Glutamatergic neuron (in vitro differentiated cells): ENCODE results near the gene BORCS5. TPM values are rescaled to one million over a fixed set of nuclear protein-coding genes. Genes with fewer than 3 reads are reported as not detected.
"Not testable (repeated sequence)": the region's sequence is repeated elsewhere in the genome, so short reads cannot be mapped to it uniquely, and the experiment has no call there.

Source experiments
- DNase-seq: peaks from one replicate; pipeline ENCODE4 v3.0.0; 2022
- H3K27ac Mint-ChIP-seq: one replicate; pipeline ENCODE4 v1.8.0; 2020; ENCODE audit warnings: mild to moderate bottlenecking, mixed read lengths, inconsistent platforms; ENCODE audit not compliant: unreplicated experiment
- H3K27me3 Mint-ChIP-seq: one replicate; pipeline ENCODE4 v1.8.0; 2020; ENCODE audit warnings: mild to moderate bottlenecking, moderate library complexity, mixed read lengths, inconsistent platforms; ENCODE audit not compliant: unreplicated experiment
- H3K36me3 Mint-ChIP-seq: one replicate; pipeline ENCODE4 v1.8.0; 2020; ENCODE audit warnings: mild to moderate bottlenecking, mixed read lengths, inconsistent platforms; ENCODE audit not compliant: unreplicated experiment
- H3K4me1 Mint-ChIP-seq: one replicate; pipeline ENCODE4 v1.8.0; 2020; ENCODE audit warnings: mild to moderate bottlenecking, low read depth, mixed read lengths, inconsistent platforms; ENCODE audit not compliant: unreplicated experiment
- H3K4me3 Mint-ChIP-seq: one replicate; pipeline ENCODE4 v1.8.0; 2020; ENCODE audit warnings: mild to moderate bottlenecking, mixed read lengths, inconsistent platforms; ENCODE audit not compliant: unreplicated experiment
- H3K9me3 Mint-ChIP-seq: one replicate; pipeline ENCODE4 v1.8.0; 2020; ENCODE audit warnings: mild to moderate bottlenecking, moderate library complexity, mixed read lengths, inconsistent platforms; ENCODE audit not compliant: unreplicated experiment
- CTCF ChIP-seq: fragments of 200-600 bp; sonication (generic); IDR thresholded peaks from one replicate; pipeline ENCODE4 v1.5.0; 2021; ENCODE audit not compliant: partially characterized antibody, unreplicated experiment
- long read RNA-seq: library from polyadenylated mRNA; unstranded; transcript quantifications from one replicate; pipeline ENCODE4 v2.0.0, GENCODE V29; 2020; ENCODE audit not compliant: unreplicated experiment
- total RNA-seq: library from RNA; stranded (reverse); fragmentation: NEBNext Ultra II Directional; extraction: Animal tissue kit (Norgen Biotek cat#: 25700); gene quantifications from one replicate; pipeline ENCODE4 v1.2.1, GENCODE V29; 2021; ENCODE audit not compliant: unreplicated experiment

Gene BORCS5
- total RNA-seq = 30.2 TPM
- long read RNA-seq, full-length matches to known transcripts = 10 of 11 reads
- long read RNA-seq, partial matches to known transcripts = 0 of 11 reads
- long read RNA-seq, other reads (novel, unspliced or antisense) = 1 of 11 reads

DNA sequence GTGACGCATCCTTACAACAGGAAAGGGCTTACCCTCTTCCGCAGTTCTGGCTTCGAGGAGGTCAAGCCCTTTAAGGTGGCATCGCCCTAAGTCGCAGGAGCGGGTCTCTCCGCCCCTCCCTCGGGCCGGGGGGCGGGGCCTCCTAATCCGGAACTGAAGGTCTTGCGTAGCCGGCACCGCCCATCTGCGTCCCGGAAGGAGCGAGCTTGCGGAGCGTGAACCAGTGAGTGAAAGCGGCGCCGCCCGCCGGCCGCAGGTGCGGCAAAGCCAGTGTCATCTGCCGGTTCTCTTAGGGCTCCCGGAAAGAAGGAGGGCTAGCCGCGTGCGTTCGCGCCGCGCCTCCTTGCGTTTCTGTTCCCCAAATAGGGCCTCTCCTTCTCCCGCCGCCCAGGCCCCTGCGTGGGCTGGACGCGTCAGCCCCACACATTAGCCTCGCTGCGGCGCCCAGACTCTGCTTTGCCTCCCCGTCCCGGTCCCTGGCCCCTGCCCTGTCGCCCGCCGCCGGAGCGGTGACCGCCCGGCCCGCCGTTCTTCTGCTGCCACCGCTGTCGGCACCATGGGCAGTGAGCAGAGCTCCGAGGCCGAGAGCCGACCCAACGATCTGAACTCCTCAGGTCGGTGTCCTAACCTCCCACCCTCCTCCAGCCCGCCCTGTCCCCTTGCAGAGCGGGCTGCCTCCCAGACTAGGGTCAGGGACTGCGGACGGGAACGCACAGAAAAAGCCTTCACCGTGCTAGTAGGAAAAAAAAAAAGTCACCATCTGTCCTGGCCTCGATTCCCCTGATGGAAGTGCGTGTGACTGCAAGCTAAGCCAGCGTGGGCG is at the start of gene BORCS5:
BORCS5 (plus strand) TSS at position 183 of the 823 bp plus-strand sequence; CDS start at position 557, 374 bp downstream.
- DNase-seq = peak; percentile 99
- Mint-ChIP-seq H3K36me3 (no peaks in the 10 kb centered on the region), H3K27ac (peak within 1 kb of the TSS; percentile 100), H3K9me3 (peaks cover 9% of the 10 kb centered on the region), H3K4me1 (peaks cover 4% of the 10 kb centered on the region), H3K4me3 (peak within 1 kb of the TSS; percentile 94), H3K27me3 (peaks cover 8% of the 10 kb centered on the region)
- no peak for TF ChIP-seq CTCF

GRCh38 chr12:12310695-12311094 is 46.2 kb upstream of the BORCS5 start:
- DNase-seq, H3K27me3 Mint-ChIP-seq, H3K27ac Mint-ChIP-seq, H3K36me3 Mint-ChIP-seq, H3K9me3 Mint-ChIP-seq, H3K4me1 Mint-ChIP-seq, H3K4me3 Mint-ChIP-seq: not testable (repeated sequence)

DNA sequence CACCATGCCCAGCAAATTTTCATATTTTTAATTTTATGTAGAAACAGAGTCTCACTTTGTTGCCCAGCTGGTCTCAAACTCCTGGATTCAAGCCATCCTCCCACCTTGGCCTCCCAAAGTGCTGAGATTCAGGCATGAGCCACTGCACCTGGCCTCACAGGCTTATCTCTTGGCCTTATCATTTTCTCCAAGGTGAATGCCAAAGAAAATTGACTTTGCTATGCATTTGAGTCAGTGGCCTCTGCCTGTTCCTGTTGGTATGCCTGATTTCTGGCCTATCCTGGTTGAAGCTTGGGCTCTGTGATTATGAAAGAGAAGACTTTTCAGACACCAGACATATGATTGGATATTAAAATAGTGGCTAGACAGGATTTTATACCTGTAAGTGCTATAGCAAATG is 41.0 kb upstream of the BORCS5 start:
- Mint-ChIP-seq H3K36me3 (no peaks in the 10 kb centered on the region), H3K4me1 (peaks cover 5% of the 10 kb centered on the region), H3K27ac (no peak overlapping the region)

DNA sequence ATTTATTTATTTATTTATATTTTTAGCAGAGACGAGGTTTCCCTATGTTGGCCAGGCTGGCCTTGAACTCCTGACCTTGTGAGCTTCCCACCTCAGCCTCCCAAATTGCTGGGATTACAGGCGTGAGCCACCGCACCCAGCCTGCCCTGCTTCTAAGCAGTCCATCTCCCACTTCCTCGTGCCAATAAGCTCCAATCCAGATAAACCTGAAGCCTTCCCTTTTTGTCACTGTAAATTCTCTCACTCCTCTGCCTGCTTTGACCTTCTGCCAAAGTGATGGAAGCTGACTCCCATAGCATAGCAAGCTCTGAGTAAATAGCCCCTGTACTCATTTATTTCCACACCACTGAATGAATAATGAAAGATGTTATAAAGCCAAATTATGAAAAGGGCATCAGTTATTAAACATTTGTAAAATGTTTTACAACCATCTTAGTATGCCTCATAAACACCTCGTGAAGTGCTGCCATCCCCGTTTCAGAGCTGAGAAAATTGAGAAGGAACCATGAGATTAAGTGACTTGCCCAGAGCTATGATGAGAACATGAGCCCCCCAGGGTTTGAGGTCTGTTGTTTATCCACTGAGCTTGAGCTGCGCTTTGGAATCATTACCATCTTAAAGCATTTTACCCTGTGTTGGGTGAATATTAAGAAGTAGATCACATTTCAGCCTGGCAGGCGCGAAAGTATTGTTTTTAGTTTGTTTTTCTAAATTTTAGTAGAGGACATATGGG is 37.3 kb upstream of the BORCS5 start:
- Mint-ChIP-seq H3K36me3 (peaks cover 7% of the 10 kb centered on the region), H3K27ac (no peak overlapping the region), H3K27me3 (no peaks in the 10 kb centered on the region), H3K4me1 (peaks cover 5% of the 10 kb centered on the region), H3K4me3 (peak overlapping the region; percentile 1), H3K9me3 (peaks cover 3% of the 10 kb centered on the region)
- DNase-seq = no peak
- no peak for TF ChIP-seq CTCF

More for the DNA sequence above, 41.0 kb upstream of the BORCS5 start:
- no peak for TF ChIP-seq CTCF
- Mint-ChIP-seq H3K27me3 (no peaks in the 10 kb centered on the region), H3K9me3 (peaks cover 4% of the 10 kb centered on the region), H3K4me3 (no peak overlapping the region)
- no peak for DNase-seq

DNA sequence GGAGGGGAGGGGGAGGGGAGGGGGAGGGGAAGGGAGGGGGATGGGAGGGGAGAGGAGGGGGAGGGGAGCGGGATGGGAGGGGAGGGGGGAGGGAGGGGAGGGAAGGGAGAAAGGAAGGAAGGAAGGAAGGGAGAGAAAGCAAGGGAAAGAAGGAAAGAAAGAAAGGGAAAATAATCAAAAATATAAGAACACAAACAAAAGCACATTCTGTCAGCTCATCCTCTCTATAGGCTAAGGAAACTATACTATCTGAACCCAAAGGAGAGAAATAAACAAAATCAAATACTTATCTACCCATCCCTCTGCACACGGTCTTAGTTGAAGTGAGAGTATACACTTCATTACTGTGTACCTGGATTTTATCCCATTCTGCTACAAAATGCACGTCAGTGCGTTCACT is 33.8 kb upstream of the BORCS5 start:
- H3K4me1 Mint-ChIP-seq = peaks cover 5% of the 10 kb centered on the region
- peaks cover 7% of the 10 kb centered on the region for H3K36me3 Mint-ChIP-seq
- H3K4me3 Mint-ChIP-seq = no peak overlapping the region
- peaks cover 2% of the 10 kb centered on the region for H3K27me3 Mint-ChIP-seq
- no peak for DNase-seq
- peaks cover 3% of the 10 kb centered on the region for H3K9me3 Mint-ChIP-seq
- no peak for TF ChIP-seq CTCF
- H3K27ac Mint-ChIP-seq = no peak overlapping the region
